GM21529 (cell line): ENCODE results near the gene RORC.
A peak's percentile ranks its signal among the peaks of the same experiment; 100 is the strongest.
"Not testable (repeated sequence)": the region's sequence is repeated elsewhere in the genome, so short reads cannot be mapped to it uniquely, and the experiment has no call there.

Experiments used
- ATAC-seq: cut with Tn5 transposase; IDR thresholded peaks from one replicate; pipeline ENCODE4 v1.9.1; 2021; ENCODE audit not compliant: unreplicated experiment

RORC gene

GRCh38 chr1:151807131-151807530 lies 24.5 kb downstream of the RORC start:
- no peak for ATAC-seq

GRCh38 chr1:151806170-151806569 lies 25.4 kb downstream of the RORC start:
- ATAC-seq, result no peak

- no peak for ATAC-seq
Observed at GRCh38 chr1:151805066-151805820, 26.4 kb downstream of the RORC start, which contains the start of gene LINGO4. LINGO4 (minus strand) TSS chr1:151805419; CDS start chr1:151802704, 2,715 bp downstream.

DNA sequence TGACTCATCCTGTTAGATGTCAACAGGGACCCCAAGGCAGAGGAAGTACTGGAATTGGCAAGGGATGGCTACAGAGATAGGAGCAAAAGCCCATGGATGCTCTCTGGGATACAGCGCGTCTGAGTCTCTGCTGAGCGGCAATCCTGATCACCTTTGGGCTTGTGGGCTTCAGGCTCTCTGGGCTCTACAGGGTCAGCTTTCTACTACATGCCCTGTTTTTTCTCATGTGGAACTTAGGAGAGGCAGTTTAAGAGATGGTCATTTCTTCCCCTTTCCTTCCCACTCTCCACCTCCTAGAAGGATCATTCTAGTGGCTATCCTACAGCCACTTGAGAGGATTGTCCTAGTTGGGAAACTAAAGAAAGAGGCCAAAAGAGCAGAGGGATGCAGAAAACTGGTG lies 27.7 kb downstream of the RORC start:
- no peak for ATAC-seq

DNA sequence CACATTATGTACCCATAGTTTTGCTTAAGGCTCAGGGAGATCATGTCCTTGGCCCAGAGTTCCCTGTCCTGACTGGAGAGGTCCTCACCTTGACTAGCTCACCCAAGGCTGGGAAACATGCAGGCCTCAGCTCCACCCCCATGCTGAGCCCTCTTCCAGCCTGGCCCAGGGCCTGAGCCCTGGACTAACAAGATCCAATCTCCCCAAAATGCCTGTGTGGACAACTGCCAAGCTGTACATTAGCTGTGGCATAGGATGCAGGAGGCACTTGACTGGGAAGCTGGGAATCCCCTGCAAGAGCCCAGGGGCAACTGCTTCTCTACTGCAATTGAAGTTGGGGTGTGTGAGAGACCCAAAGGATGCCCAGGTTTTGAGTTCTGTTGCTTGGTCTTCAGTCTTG lies 28.4 kb downstream of the RORC start:
- no peak for ATAC-seq

- no peak for ATAC-seq
Observed at GRCh38 chr1:151802372-151802771, 29.2 kb downstream of the RORC start.

GRCh38 chr1:151801846-151802245 lies 29.8 kb downstream of the RORC start:
- no peak for ATAC-seq

DNA sequence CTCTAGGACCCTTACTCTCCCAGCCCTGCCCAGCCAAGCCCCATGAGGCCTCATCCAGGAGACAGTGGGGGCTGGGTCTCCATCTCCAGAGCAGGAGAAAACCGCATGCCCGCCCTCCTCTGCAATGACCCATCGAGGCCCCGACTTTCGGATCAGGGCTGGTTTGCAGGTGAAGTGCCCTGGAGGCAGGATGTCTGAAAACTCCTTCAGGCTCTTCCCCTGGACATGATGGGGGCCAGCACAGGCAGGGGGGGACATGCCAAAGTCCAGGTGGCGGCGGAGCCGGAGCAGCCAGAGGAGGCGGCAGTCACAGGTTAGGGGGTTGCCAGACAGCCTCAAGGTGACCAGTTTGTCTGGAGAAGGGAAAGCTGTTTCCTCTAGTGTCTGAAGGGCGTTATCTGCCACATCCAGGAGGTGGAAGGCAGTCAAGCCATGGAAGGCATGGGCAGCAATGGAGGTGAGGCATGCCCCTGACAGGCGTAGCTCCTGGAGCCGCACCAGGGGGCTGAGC lies 30.2 kb downstream of the RORC start:
- ATAC-seq, result no peak

GRCh38 chr1:151800830-151801229 lies 30.8 kb downstream of the RORC start:
- no peak for ATAC-seq

DNA sequence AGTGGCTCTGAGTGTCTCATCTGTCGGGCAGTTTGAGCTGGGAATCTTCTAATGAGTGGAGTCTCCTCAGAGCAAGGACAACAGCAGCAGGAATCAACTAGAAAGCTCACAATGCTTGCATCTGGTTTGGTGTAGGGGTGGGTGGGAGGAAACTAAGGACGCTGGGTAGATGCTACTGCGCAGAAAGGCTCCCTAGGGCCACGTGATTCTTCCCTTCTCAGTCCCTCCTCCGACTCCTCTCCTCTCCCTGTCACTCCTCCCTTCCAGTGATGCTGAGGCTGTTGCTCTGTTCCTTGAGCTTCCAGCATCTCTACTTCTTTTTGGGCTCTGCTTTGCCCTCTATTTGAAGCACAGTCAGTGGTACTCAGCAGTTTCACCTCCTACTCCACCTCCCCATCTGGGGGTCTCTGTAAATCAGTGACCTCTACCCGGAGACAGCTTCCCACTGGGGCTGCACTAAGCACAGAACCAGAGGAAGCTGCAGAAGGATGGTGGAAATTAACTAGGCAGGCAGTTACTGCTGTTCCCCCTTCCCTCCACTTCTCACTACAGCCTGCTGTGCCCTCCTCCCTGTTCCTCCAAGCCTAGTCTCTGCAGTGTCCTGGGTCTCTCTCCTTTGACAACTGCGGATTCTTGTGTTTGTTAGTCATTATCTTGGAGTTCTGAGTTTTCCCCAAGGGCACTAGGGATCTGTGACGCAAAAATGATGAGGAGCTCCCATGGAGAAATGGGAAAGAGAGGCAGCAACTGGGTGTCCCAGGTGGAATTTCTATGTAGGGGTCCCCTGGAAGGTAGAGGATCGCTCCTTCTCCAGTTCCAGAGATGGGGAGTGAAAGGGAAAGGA lies 32.2 kb downstream of the RORC start:
- no peak for ATAC-seq

DNA sequence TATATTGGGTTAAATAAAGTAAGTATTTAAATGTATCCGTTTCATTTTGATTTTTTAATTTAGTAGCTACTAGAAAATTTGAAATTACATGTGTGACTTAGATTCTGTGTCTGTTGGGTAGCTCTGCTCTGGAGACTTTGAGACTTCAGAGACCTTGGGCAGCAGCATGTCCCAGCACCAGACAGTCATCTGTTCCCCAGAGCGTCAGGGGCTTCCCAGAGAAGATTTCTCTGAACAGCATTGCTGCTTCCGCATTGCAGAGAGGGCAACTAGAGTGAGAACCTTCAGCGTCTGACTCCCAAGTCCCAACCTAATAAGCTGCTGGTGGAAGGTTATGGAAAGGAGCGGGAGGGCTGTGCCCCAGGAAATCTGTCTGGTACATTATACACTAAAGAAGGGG lies 33.0 kb downstream of the RORC start:
- no peak for ATAC-seq

GRCh38 chr1:151790940-151791651 lies 40.5 kb downstream of the RORC start:
- ATAC-seq, result peak; percentile 2

- ATAC-seq, result peak; percentile 96
Observed at GRCh38 chr1:151790071-151790939, 41.3 kb downstream of the RORC start, which contains the start of gene TDRKH. TDRKH (minus strand) TSS chr1:151790500; CDS start chr1:151783022, 7,478 bp downstream.

DNA sequence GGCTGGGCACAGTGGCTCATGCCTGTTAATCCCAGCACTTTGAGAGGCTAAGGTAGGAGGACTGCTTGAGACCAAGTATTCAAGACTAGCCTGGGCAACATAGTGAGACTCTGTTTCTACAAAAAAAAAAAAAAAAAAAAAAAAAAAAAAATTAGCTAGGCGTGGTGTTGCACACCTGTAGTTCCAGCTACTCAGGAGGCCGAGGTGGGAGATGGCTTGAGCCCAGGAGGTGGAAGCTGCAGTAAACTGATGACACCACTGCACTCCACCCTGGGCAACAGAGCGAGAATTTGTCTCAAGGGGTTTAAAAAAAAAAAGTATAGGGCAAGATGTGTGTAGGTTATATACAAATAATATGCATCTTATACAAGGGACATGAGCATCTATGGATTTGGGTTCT lies 43.9 kb downstream of the RORC start:
- ATAC-seq, result no peak

GRCh38 chr1:151783796-151784195 lies 47.8 kb downstream of the RORC start:
- no peak for ATAC-seq

GRCh38 chr1:151782741-151783140 lies 48.9 kb downstream of the RORC start:
- ATAC-seq, result no peak

- not testable (repeated sequence) for ATAC-seq
Observed at GRCh38 chr1:151782026-151782425, 49.6 kb downstream of the RORC start.

- ATAC-seq, result not testable (repeated sequence)
Observed at GRCh38 chr1:151780736-151781135, 50.9 kb downstream of the RORC start.

DNA sequence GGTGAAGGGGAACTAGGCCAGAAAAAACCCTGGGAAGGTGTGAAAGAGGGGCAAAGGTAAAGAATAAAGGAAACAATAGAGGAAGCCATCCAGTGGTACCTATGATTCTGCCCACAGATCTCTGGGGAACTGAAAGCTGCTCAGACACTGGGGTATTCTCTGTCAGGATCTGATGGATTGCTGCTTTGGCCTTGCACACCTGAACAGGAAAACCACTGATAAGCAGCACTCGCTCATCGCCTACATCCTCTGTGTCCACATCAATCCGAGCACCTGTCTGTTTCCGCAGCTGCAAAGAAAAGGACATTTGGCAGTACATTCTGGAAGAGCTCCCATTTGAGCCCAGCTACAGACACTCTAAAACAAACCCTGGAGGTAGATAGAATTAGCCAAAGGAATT lies 51.8 kb downstream of the RORC start:
- no peak for ATAC-seq

DNA sequence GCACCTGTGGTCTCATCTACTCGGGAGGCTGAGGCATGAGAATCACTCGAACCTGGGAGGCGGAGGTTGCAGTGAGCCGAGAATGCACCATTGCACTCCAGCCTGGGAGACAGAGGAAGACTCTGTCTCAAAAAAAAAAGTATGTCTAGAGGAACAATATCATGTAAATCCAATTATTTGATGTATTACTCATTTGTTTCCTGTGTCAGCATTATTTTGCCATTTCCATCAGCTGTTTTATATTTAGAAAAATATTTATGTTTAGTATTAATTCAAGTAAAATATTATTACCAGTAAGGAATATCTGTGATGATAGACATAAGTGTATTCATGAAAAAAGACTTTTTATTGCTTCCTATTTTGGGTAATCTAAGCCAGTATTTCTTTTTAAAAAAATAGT lies 54.3 kb downstream of the RORC start:
- no peak for ATAC-seq
